ENCODE data around the gene CNBD2. TPM values are rescaled to one million over a fixed set of nuclear protein-coding genes. Genes with fewer than 3 reads are reported as not detected.

CNBD2 gene
- total and polyA plus RNA-seq, 4 donors, result 1.7 to 13.6 (median 5.4) TPM

GRCh38 chr20:36002855-36003254 is 34.5 kb downstream of the CNBD2 start:
- Histone ChIP-seq H3K27me3 (ENCODE audit: control insufficient read depth in 3 of 3, insufficient read depth in 3 of 3, low read length in 2 of 3) (no peaks in the 10 kb centered on the region), H3K4me3 (no peak overlapping the region), H3K9ac (ENCODE audit: insufficient read depth in 1 of 2, low read length in 2 of 2) (no peak overlapping the region), H3K4me1 (ENCODE audit: control insufficient read depth in 5 of 5, insufficient read depth in 5 of 5, low read length in 5 of 5) (no peaks in the 10 kb centered on the region), H3K36me3 (ENCODE audit: control insufficient read depth in 4 of 4, insufficient read depth in 4 of 4, low read length in 4 of 4) (no peaks in the 10 kb centered on the region), H3K9me3 (ENCODE audit: control insufficient read depth in 4 of 4, insufficient read depth in 3 of 4, low read length in 3 of 4) (peaks cover 0 to 3% (median 0%) of the 10 kb centered on the region in 4 donors), H3K27ac (ENCODE audit: low read depth in 1 of 2, low read length in 1 of 2) (no peak overlapping the region)
- ATAC-seq (ENCODE audit: insufficient read depth, low FRiP score) (no peak), DNase-seq (no peak)
- no peak for TF ChIP-seq CTCF (IDR thresholded peaks at IDR 0.05; ENCODE audit: control extremely low read depth, extremely low read depth)

- Histone ChIP-seq H3K27me3 (ENCODE audit: control insufficient read depth in 3 of 3, insufficient read depth in 3 of 3, low read length in 2 of 3) (no peaks in the 10 kb centered on the region), H3K36me3 (ENCODE audit: control insufficient read depth in 4 of 4, insufficient read depth in 4 of 4, low read length in 4 of 4) (no peaks in the 10 kb centered on the region), H3K27ac (ENCODE audit: low read depth in 1 of 2, low read length in 1 of 2) (no peak overlapping the region), H3K4me3 (no peak overlapping the region), H3K9me3 (ENCODE audit: control insufficient read depth in 4 of 4, insufficient read depth in 3 of 4, low read length in 3 of 4) (peaks cover 0 to 3% (median 0%) of the 10 kb centered on the region in 4 donors), H3K9ac (ENCODE audit: insufficient read depth in 1 of 2, low read length in 2 of 2) (no peak overlapping the region), H3K4me1 (ENCODE audit: control insufficient read depth in 5 of 5, insufficient read depth in 5 of 5, low read length in 5 of 5) (peaks cover 0 to 2% (median 0%) of the 10 kb centered on the region in 5 donors)
- TF ChIP-seq CTCF (IDR thresholded peaks at IDR 0.05; ENCODE audit: control extremely low read depth, extremely low read depth), result no peak
- 48 to 55% methylated on average over 1 of the region's 1 CpG for WGBS, 2 donors
- ATAC-seq (ENCODE audit: insufficient read depth, low FRiP score) (no peak), DNase-seq (no peak)
Measured at GRCh38 chr20:36004045-36004444, 35.7 kb downstream of the CNBD2 start.

- no peak for TF ChIP-seq CTCF (IDR thresholded peaks at IDR 0.05; ENCODE audit: control extremely low read depth, extremely low read depth)
- ATAC-seq (ENCODE audit: insufficient read depth, low FRiP score) (no peak), DNase-seq (no peak)
- H3K27me3 ChIP-seq (ENCODE audit: control insufficient read depth in 3 of 3, insufficient read depth in 3 of 3, low read length in 2 of 3), result no peaks in the 10 kb centered on the region
- no peak overlapping the region for H3K4me3 ChIP-seq
- no peak overlapping the region for H3K27ac ChIP-seq (ENCODE audit: low read depth in 1 of 2, low read length in 1 of 2)
- H3K36me3 ChIP-seq (ENCODE audit: control insufficient read depth in 4 of 4, insufficient read depth in 4 of 4, low read length in 4 of 4), result no peaks in the 10 kb centered on the region
- peaks cover 0 to 3% (median 0%) of the 10 kb centered on the region in 4 donors for H3K9me3 ChIP-seq (ENCODE audit: control insufficient read depth in 4 of 4, insufficient read depth in 3 of 4, low read length in 3 of 4)
- WGBS, 2 donors, result 85 to 91% methylated on average over 4 of the region's 4 CpGs
- H3K4me1 ChIP-seq (ENCODE audit: control insufficient read depth in 5 of 5, insufficient read depth in 5 of 5, low read length in 5 of 5), result peaks cover 0 to 2% (median 0%) of the 10 kb centered on the region in 5 donors
- H3K9ac ChIP-seq (ENCODE audit: insufficient read depth in 1 of 2, low read length in 2 of 2), result no peak overlapping the region
Measured at GRCh38 chr20:36008461-36009035, 40.2 kb downstream of the CNBD2 start.

- no peak for TF ChIP-seq CTCF (IDR thresholded peaks at IDR 0.05; ENCODE audit: control extremely low read depth, extremely low read depth)
- Histone ChIP-seq H3K4me1 (ENCODE audit: control insufficient read depth in 5 of 5, insufficient read depth in 5 of 5, low read length in 5 of 5) (peaks cover 0 to 2% (median 0%) of the 10 kb centered on the region in 5 donors), H3K4me3 (no peak overlapping the region), H3K9ac (ENCODE audit: insufficient read depth in 1 of 2, low read length in 2 of 2) (no peak overlapping the region), H3K9me3 (ENCODE audit: control insufficient read depth in 4 of 4, insufficient read depth in 3 of 4, low read length in 3 of 4) (no peaks in the 10 kb centered on the region), H3K27ac (ENCODE audit: low read depth in 1 of 2, low read length in 1 of 2) (no peak overlapping the region), H3K27me3 (ENCODE audit: control insufficient read depth in 3 of 3, insufficient read depth in 3 of 3, low read length in 2 of 3) (no peaks in the 10 kb centered on the region), H3K36me3 (ENCODE audit: control insufficient read depth in 4 of 4, insufficient read depth in 4 of 4, low read length in 4 of 4) (no peaks in the 10 kb centered on the region)
- DNase-seq (peak; percentile 30 to 64 (median 55)), ATAC-seq (ENCODE audit: insufficient read depth, low FRiP score) (no peak)
- WGBS, 2 donors, result 65 to 70% methylated on average over 4 of the region's 4 CpGs
Measured at GRCh38 chr20:36010076-36010475, 41.7 kb downstream of the CNBD2 start.
